GM23338 (cell line): ENCODE data around the gene NDFIP1. TPM values are rescaled to one million over a fixed set of nuclear protein-coding genes. Genes with fewer than 3 reads are reported as not detected.

Source experiments
- ATAC-seq: fragments of 200-7000 bp; cut with Tn5 transposase; 3 replicates; pipeline ENCODE4 v1.9.1; 2020
- DNase-seq: peaks from one replicate; pipeline ENCODE4 v3.0.0-alpha.2; 2015; ENCODE audit warnings: low spot score
- H2AFZ ChIP-seq: fragments of 200-600 bp; sonication (generic); 2 replicates; pipeline ENCODE4 v1.8.0; 2016; ENCODE audit warnings: antibody characterized with exemption, mild to moderate bottlenecking, moderate library complexity
- H3F3A ChIP-seq: fragments of 200-600 bp; sonication (generic); replicated peaks from 2 replicates; pipeline ENCODE4 v1.8.0; 2017; ENCODE audit warnings: antibody characterized with exemption, mixed run types, low read depth
- H3K27ac ChIP-seq: fragments of 200-600 bp; sonication (generic); 2 replicates; pipeline ENCODE4 v1.6.1; 2016; ENCODE audit warnings: low read depth
- H3K27me3 ChIP-seq: fragments of 200-600 bp; sonication (generic); 2 replicates; pipeline ENCODE4 v1.8.0; 2016; ENCODE audit warnings: mild to moderate bottlenecking, mixed run types, moderate library complexity; ENCODE audit not compliant: insufficient read depth
- H3K36me3 ChIP-seq: fragments of 200-600 bp; sonication (generic); 2 replicates; pipeline ENCODE4 v1.8.0; 2016; ENCODE audit warnings: mild to moderate bottlenecking; ENCODE audit not compliant: insufficient read depth
- H3K4me1 ChIP-seq: fragments of 200-600 bp; sonication (generic); 2 replicates; pipeline ENCODE4 v1.8.0; 2016; ENCODE audit warnings: mild to moderate bottlenecking, moderate library complexity; ENCODE audit not compliant: insufficient read depth
- H3K4me2 ChIP-seq: fragments of 200-600 bp; sonication (generic); 2 replicates; pipeline ENCODE4 v1.7.1; 2017; ENCODE audit warnings: mixed run types
- H3K4me3 ChIP-seq: fragments of 200-600 bp; sonication (generic); 2 replicates; pipeline ENCODE4 v1.6.1; 2016; ENCODE audit warnings: mixed run types
- H3K79me2 ChIP-seq: fragments of 200-600 bp; sonication (generic); replicated peaks from 2 replicates; pipeline ENCODE4 v1.8.0; 2017; ENCODE audit warnings: mild to moderate bottlenecking; ENCODE audit not compliant: insufficient read depth
- H3K9me2 ChIP-seq: fragments of 200-600 bp; sonication (generic); 2 replicates; pipeline ENCODE4 v1.8.0; 2017; ENCODE audit not compliant: insufficient read depth
- H4K20me1 ChIP-seq: fragments of 200-600 bp; sonication (generic); replicated peaks from 2 replicates; pipeline ENCODE4 v1.8.0; 2017; ENCODE audit warnings: mild to moderate bottlenecking; ENCODE audit not compliant: insufficient read depth
- H3K27ac Mint-ChIP-seq: 2 replicates; pipeline ENCODE4 v1.8.0; 2020; ENCODE audit warnings: inconsistent platforms, mild to moderate bottlenecking, moderate library complexity, mixed read lengths
- H3K27me3 Mint-ChIP-seq: 3 replicates; pipeline ENCODE4 v1.8.0; 2022; ENCODE audit warnings: low read depth, mild to moderate bottlenecking, moderate library complexity, mixed read lengths, inconsistent platforms; ENCODE audit not compliant: insufficient read depth, poor library complexity
- H3K36me3 Mint-ChIP-seq: 3 replicates; pipeline ENCODE4 v1.8.0; 2021; ENCODE audit warnings: low read depth, mild to moderate bottlenecking, inconsistent platforms, moderate library complexity, mixed read lengths
- H3K4me1 Mint-ChIP-seq: 3 replicates; pipeline ENCODE4 v1.8.0; 2020; ENCODE audit warnings: mild to moderate bottlenecking, inconsistent platforms, mixed read lengths
- H3K4me3 Mint-ChIP-seq: 3 replicates; pipeline ENCODE4 v1.8.0; 2021; ENCODE audit warnings: moderate library complexity, mild to moderate bottlenecking, inconsistent platforms, mixed read lengths
- H3K9me3 Mint-ChIP-seq: 3 replicates; pipeline ENCODE4 v1.8.0; 2020; ENCODE audit warnings: moderate library complexity, mild to moderate bottlenecking, inconsistent platforms, mixed read lengths
- CTCF ChIP-seq, 2 experiments: fragments of 200-600 bp in 1 of 2; sonication (generic) in 1 of 2; conservative IDR thresholded peaks; 2 replicates each; pipeline versions ENCODE4 v1.5.1 to v1.6.1; 2016 to 2017; ENCODE audit warnings: antibody characterized with exemption in 2 of 2, low read depth in 2 of 2, mild to moderate bottlenecking in 2 of 2, moderate library complexity in 1 of 2
- EZH2 ChIP-seq: fragments of 200-600 bp; sonication (generic); IDR thresholded peaks from one replicate; pipeline ENCODE4 v1.8.0; 2017; ENCODE audit warnings: antibody characterized with exemption, mild to moderate bottlenecking, low read depth; ENCODE audit not compliant: unreplicated experiment
- JUNB ChIP-seq: IDR thresholded peaks from one replicate; pipeline ENCODE4 v1.6.1; 2016; ENCODE audit warnings: antibody characterized with exemption; ENCODE audit not compliant: unreplicated experiment
- STAT1 ChIP-seq: IDR thresholded peaks from one replicate; pipeline ENCODE4 v1.6.1; 2016; ENCODE audit warnings: antibody characterized with exemption; ENCODE audit not compliant: unreplicated experiment
- polyA plus RNA-seq: library from polyadenylated mRNA; unstranded; fragments of >200 nt; fragmentation: Nextera tagmentation; extraction: Ambion mirVana; gene quantifications from 2 replicates; pipeline ENCODE4 v1.2.1, GENCODE V29; 2016
- total RNA-seq: library from RNA; depleted of rRNA; stranded (reverse); fragments of >200 nt; shearing (Covaris generic); gene quantifications from 2 replicates; pipeline ENCODE4 v1.2.3, GENCODE V29; 2014
- TF ChIP-seq, protein P1 (sequence below): IDR thresholded peaks from one replicate; pipeline ENCODE4 v1.6.1; 2018; ENCODE audit warnings: antibody characterized with exemption; ENCODE audit not compliant: unreplicated experiment
- TF ChIP-seq, protein P2 (sequence below): fragments of 250-450 bp; sonication (Bioruptor Pico); IDR thresholded peaks from 2 replicates; pipeline ENCODE4 v1.5.0; 2020; ENCODE audit warnings: mild to moderate bottlenecking, moderate library complexity

Gene NDFIP1
- total and polyA plus RNA-seq, 2 experiments from 2014 or later: 24.3 to 45.0 TPM

DNA sequence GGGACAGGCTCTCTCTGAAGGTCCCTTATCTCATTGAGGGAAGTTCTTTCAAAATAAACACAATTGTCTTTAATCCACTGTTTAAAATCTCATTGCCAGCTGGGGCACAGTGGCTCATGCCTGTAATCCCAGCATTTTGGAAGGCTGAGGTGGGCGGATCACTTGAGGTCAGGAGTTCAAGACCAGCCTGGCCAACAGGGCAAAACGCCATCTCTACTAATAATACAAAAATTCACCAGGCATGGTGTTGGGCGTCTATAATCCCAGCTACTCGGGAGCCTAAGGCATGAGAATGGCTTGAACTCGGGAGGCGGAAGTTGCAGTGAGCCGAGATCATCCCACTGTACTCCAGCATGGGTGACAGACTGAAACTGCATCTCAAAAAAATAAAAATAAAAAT, 8.3 kb upstream of the NDFIP1 start (continued):
- no peak for TF ChIP-seq CTCF (conservative IDR thresholded peaks at IDR 0.05; ENCODE audit: low read depth in 2 of 2)

DNA sequence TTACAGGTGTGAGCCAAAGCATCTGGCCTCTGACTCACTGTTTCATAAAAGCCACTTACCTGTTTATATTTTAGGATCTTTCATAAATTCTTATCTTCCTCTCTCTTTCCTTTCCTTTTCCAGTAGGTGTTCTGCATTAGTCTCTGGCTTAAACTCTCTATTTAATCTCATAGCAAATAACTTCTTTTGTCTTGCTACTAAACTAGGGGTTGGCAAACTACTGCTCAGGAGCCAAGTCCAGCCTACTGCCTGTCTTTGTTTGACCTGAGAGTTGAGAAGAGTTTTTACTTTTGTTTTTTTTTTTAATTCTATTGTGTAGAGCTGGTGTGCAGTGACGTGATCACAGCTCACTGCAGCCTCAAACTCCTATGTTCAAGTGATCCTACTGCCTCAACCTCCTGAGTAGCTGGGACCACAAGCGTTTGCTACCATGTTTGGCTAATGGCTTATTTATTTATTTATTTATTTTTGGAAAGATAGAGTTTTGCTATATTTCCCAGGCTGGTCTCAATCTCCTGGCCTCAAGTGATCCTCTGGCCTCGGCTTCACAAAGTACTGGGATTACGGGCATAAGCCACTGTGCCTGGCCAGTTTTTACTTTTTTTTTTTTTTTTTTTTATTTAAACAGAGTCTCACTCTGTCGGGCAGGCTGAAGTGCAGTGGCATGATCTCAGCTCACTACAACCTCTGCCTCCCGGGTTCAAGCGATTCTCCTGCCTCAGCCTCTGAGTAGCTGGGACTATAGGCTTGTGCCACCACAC, 5.4 kb upstream of the NDFIP1 start:
- H3K9me3 Mint-ChIP-seq: no peaks in the 10 kb centered on the region; the same call in 2 of the 3 replicates
- no peaks in the 10 kb centered on the region for H3K36me3 Mint-ChIP-seq
- Histone ChIP-seq H3K4me2 (no peak overlapping the region), H3K4me3 (no peak overlapping the region), H3K4me1 (peaks cover 18% of the 10 kb centered on the region), H3K27ac (no peak overlapping the region), H3K9me2 (peaks cover 5% of the 10 kb centered on the region; the same call in 1 of the 2 replicates), H3K27me3 (peaks cover 15% of the 10 kb centered on the region), H3K36me3 (no peaks in the 10 kb centered on the region), H3K79me2 (no peaks in the 10 kb centered on the region), H2AFZ (peak overlapping the region; percentile 20; the same call in 1 of the 2 replicates), H3F3A (peaks cover 8% of the 10 kb centered on the region), H4K20me1 (no peaks in the 10 kb centered on the region)
- no peak for ATAC-seq
- no peak overlapping the region for H3K27ac Mint-ChIP-seq
- TF ChIP-seq STAT1 (no peak), JUNB (no peak), EZH2 (no peak)
- TF ChIP-seq, protein P1, sequence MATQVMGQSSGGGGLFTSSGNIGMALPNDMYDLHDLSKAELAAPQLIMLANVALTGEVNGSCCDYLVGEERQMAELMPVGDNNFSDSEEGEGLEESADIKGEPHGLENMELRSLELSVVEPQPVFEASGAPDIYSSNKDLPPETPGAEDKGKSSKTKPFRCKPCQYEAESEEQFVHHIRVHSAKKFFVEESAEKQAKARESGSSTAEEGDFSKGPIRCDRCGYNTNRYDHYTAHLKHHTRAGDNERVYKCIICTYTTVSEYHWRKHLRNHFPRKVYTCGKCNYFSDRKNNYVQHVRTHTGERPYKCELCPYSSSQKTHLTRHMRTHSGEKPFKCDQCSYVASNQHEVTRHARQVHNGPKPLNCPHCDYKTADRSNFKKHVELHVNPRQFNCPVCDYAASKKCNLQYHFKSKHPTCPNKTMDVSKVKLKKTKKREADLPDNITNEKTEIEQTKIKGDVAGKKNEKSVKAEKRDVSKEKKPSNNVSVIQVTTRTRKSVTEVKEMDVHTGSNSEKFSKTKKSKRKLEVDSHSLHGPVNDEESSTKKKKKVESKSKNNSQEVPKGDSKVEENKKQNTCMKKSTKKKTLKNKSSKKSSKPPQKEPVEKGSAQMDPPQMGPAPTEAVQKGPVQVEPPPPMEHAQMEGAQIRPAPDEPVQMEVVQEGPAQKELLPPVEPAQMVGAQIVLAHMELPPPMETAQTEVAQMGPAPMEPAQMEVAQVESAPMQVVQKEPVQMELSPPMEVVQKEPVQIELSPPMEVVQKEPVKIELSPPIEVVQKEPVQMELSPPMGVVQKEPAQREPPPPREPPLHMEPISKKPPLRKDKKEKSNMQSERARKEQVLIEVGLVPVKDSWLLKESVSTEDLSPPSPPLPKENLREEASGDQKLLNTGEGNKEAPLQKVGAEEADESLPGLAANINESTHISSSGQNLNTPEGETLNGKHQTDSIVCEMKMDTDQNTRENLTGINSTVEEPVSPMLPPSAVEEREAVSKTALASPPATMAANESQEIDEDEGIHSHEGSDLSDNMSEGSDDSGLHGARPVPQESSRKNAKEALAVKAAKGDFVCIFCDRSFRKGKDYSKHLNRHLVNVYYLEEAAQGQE: no peak
- TF ChIP-seq, protein P2, sequence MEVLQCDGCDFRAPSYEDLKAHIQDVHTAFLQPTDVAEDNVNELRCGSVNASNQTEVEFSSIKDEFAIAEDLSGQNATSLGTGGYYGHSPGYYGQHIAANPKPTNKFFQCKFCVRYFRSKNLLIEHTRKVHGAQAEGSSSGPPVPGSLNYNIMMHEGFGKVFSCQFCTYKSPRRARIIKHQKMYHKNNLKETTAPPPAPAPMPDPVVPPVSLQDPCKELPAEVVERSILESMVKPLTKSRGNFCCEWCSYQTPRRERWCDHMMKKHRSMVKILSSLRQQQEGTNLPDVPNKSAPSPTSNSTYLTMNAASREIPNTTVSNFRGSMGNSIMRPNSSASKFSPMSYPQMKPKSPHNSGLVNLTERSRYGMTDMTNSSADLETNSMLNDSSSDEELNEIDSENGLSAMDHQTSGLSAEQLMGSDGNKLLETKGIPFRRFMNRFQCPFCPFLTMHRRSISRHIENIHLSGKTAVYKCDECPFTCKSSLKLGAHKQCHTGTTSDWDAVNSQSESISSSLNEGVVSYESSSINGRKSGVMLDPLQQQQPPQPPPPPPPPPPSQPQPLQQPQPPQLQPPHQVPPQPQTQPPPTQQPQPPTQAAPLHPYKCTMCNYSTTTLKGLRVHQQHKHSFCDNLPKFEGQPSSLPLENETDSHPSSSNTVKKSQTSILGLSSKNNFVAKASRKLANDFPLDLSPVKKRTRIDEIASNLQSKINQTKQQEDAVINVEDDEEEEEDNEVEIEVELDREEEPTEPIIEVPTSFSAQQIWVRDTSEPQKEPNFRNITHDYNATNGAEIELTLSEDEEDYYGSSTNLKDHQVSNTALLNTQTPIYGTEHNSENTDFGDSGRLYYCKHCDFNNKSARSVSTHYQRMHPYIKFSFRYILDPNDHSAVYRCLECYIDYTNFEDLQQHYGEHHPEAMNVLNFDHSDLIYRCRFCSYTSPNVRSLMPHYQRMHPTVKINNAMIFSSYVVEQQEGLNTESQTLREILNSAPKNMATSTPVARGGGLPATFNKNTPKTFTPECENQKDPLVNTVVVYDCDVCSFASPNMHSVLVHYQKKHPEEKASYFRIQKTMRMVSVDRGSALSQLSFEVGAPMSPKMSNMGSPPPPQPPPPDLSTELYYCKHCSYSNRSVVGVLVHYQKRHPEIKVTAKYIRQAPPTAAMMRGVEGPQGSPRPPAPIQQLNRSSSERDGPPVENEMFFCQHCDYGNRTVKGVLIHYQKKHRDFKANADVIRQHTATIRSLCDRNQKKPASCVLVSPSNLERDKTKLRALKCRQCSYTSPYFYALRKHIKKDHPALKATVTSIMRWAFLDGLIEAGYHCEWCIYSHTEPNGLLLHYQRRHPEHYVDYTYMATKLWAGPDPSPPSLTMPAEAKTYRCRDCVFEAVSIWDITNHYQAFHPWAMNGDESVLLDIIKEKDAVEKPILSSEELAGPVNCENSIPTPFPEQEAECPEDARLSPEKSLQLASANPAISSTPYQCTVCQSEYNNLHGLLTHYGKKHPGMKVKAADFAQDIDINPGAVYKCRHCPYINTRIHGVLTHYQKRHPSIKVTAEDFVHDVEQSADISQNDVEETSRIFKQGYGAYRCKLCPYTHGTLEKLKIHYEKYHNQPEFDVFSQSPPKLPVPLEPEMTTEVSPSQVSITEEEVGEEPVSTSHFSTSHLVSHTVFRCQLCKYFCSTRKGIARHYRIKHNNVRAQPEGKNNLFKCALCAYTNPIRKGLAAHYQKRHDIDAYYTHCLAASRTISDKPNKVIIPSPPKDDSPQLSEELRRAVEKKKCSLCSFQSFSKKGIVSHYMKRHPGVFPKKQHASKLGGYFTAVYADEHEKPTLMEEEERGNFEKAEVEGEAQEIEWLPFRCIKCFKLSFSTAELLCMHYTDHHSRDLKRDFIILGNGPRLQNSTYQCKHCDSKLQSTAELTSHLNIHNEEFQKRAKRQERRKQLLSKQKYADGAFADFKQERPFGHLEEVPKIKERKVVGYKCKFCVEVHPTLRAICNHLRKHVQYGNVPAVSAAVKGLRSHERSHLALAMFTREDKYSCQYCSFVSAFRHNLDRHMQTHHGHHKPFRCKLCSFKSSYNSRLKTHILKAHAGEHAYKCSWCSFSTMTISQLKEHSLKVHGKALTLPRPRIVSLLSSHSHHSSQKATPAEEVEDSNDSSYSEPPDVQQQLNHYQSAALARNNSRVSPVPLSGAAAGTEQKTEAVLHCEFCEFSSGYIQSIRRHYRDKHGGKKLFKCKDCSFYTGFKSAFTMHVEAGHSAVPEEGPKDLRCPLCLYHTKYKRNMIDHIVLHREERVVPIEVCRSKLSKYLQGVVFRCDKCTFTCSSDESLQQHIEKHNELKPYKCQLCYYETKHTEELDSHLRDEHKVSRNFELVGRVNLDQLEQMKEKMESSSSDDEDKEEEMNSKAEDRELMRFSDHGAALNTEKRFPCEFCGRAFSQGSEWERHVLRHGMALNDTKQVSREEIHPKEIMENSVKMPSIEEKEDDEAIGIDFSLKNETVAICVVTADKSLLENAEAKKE: no peak
- DNase-seq: no peak
- peaks cover 5% of the 10 kb centered on the region for H3K27me3 Mint-ChIP-seq
- H3K4me3 Mint-ChIP-seq: no peak overlapping the region
- peaks cover 21% of the 10 kb centered on the region for H3K4me1 Mint-ChIP-seq
